ENCODE measurements around the gene ATP5PD.

The ATP5PD gene

GRCh38 chr17:75034236-75034908 is 12.4 kb downstream of the ATP5PD start (continued):
- TF ChIP-seq PRDM10 (tag by site-specific recombination; IDR thresholded peaks at IDR 0.05) (no peak), ZNF335 (tag by site-specific recombination; conservative IDR thresholded peaks at IDR 0.05) (peak; percentile 97), ZNF626 (tag by site-specific recombination; IDR thresholded peaks at IDR 0.05) (no peak), ZNF423 (tag by site-specific recombination; IDR thresholded peaks at IDR 0.05) (no peak), ZNF792 (tag by site-specific recombination; IDR thresholded peaks at IDR 0.05) (peak; percentile 68), ZNF394 (tag by site-specific recombination; IDR thresholded peaks at IDR 0.05; ENCODE audit: borderline replicate concordance) (no peak; the same call in 1 of the 2 replicates), ZNF239 (tag by site-specific recombination; IDR thresholded peaks at IDR 0.05) (peak; percentile 14; the same call in 1 of the 2 replicates), KLF9 (tag by site-specific recombination; IDR thresholded peaks at IDR 0.05; ENCODE audit: low read depth) (peak; percentile 57), PRDM4 (tag by site-specific recombination; IDR thresholded peaks at IDR 0.05) (peak; percentile 52; the same call in 1 of the 2 replicates), ZNF600 (tag by site-specific recombination; IDR thresholded peaks at IDR 0.05) (peak; percentile 83), TSHZ1 (tag by site-specific recombination; IDR thresholded peaks at IDR 0.05; ENCODE audit: borderline replicate concordance) (peak; percentile 78), ZBTB44 (tag by site-specific recombination; IDR thresholded peaks at IDR 0.05) (peak; percentile 63), ZNF10 (tag by site-specific recombination; IDR thresholded peaks at IDR 0.05) (peak; percentile 16; the same call in 1 of the 2 replicates), ZNF501 (tag by site-specific recombination; IDR thresholded peaks at IDR 0.05) (peak; percentile 76), MYNN (tag by site-specific recombination; IDR thresholded peaks at IDR 0.05; ENCODE audit: borderline replicate concordance) (0 out of 2 replicates have a peak, but pooled peaks have one; percentile 52), ZNF670 (tag by site-specific recombination; IDR thresholded peaks at IDR 0.05; ENCODE audit: low read depth) (no peak), ZNF645 (tag by site-specific recombination; IDR thresholded peaks at IDR 0.05) (peak; percentile 41; the same call in 1 of the 2 replicates), HIC1 (tag by site-specific recombination; IDR thresholded peaks at IDR 0.05) (peak; percentile 74), ZBTB8A (tag by site-specific recombination; IDR thresholded peaks at IDR 0.05) (peak; percentile 97), ZNF416 (tag by site-specific recombination; IDR thresholded peaks at IDR 0.05) (0 out of 2 replicates have a peak, but pooled peaks have one; percentile 8), ZSCAN30 (tag by site-specific recombination; IDR thresholded peaks at IDR 0.05) (peak; percentile 96), KLF1 (tag by site-specific recombination; IDR thresholded peaks at IDR 0.05) (peak; percentile 30; the same call in 1 of the 2 replicates)
